Karpas-422 (cell line): ENCODE measurements around the gene INVS. TPM values are rescaled to one million over a fixed set of nuclear protein-coding genes. Genes with fewer than 3 reads are reported as not detected.
"Not testable (repeated sequence)": the region's sequence is repeated elsewhere in the genome, so short reads cannot be mapped to it uniquely, and the experiment has no call there.

Source experiments
- DNase-seq: peaks from one replicate; pipeline ENCODE4 v3.0.0-alpha.2; 2015
- H2AFZ ChIP-seq: fragments of 200-600 bp; sonication (generic); 2 replicates; pipeline ENCODE4 v1.6.1; 2014; ENCODE audit warnings: antibody characterized with exemption, low read length, mixed read lengths
- H3K27ac ChIP-seq: fragments of 200-600 bp; sonication (generic); 2 replicates; pipeline ENCODE4 v1.5.1; 2014; ENCODE audit warnings: mild to moderate bottlenecking, low read length, moderate library complexity
- H3K27me3 ChIP-seq: fragments of 200-600 bp; sonication (generic); 2 replicates; pipeline ENCODE4 v1.6.1; 2014; ENCODE audit warnings: low read length, mixed read lengths
- H3K36me3 ChIP-seq: fragments of 200-600 bp; sonication (generic); 2 replicates; pipeline ENCODE4 v1.6.1; 2014; ENCODE audit warnings: low read length, mixed read lengths; ENCODE audit not compliant: insufficient read depth
- H3K4me1 ChIP-seq: fragments of 200-600 bp; sonication (generic); 2 replicates; pipeline ENCODE4 v1.6.1; 2014; ENCODE audit warnings: mild to moderate bottlenecking, low read length, mixed read lengths
- H3K4me2 ChIP-seq: fragments of 200-600 bp; sonication (generic); 2 replicates; pipeline ENCODE4 v1.6.1; 2014; ENCODE audit warnings: low read length, low read depth, mild to moderate bottlenecking; ENCODE audit not compliant: poor library complexity, severe bottlenecking
- H3K4me3 ChIP-seq: fragments of 200-600 bp; sonication (generic); 2 replicates; pipeline ENCODE4 v1.5.1; 2014; ENCODE audit warnings: mild to moderate bottlenecking, antibody characterized with exemption, low read length, mixed read lengths
- H3K79me2 ChIP-seq: fragments of 200-600 bp; sonication (generic); 2 replicates; pipeline ENCODE4 v1.6.1; 2014; ENCODE audit warnings: mild to moderate bottlenecking, low read length, mixed read lengths
- H3K9ac ChIP-seq: fragments of 200-600 bp; sonication (generic); 2 replicates; pipeline ENCODE4 v1.6.0; 2014; ENCODE audit warnings: low read length
- H3K9me2 ChIP-seq: fragments of 200-600 bp; sonication (generic), shearing (Covaris generic); replicated peaks from 2 replicates; pipeline ENCODE4 v1.6.0; 2014; ENCODE audit warnings: mild to moderate bottlenecking, low read length, moderate library complexity; ENCODE audit not compliant: insufficient read depth
- H3K9me3 ChIP-seq: fragments of 300-700, 200-600 bp; sonication (generic); 2 replicates; pipeline ENCODE4 v1.6.1; 2014; ENCODE audit warnings: low read length, mixed read lengths
- H4K20me1 ChIP-seq: fragments of 200-600 bp; sonication (generic); 2 replicates; pipeline ENCODE4 v1.6.1; 2014; ENCODE audit warnings: mild to moderate bottlenecking, antibody characterized with exemption, low read length, low read depth; ENCODE audit not compliant: insufficient read depth
- total RNA-seq: library from RNA; depleted of rRNA; stranded (reverse); fragments of >200 nt; shearing (Covaris generic); gene quantifications from 2 replicates; pipeline ENCODE4 v1.2.3, GENCODE V29; 2014; ENCODE audit warnings: low replicate concordance

Gene INVS
- total RNA-seq, 1 experiment from 2014 or later = 33.8 TPM

DNA sequence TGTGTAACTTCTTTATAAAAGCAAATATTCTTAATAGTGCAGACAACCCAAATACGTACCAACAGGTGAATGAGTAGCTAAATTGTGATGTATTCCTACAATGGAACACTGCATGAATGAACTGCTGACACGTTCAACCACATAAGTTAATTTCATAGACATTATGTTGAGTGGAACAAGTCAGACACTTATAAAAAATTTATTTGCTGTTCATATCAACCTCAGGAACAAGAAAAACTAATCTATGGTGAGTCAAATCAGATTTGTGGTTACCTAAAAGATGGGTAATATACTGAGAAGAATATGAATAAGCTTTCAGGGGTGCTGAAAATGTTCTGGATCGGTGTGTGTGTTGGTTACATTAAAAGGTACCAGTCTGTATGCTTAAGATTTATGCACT is 35.7 kb downstream of the INVS start:
- Histone ChIP-seq H3K4me1 (peaks cover 11% of the 10 kb centered on the region), H4K20me1 (no peaks in the 10 kb centered on the region), H3K27me3 (no peaks in the 10 kb centered on the region), H3K4me2 (no peak overlapping the region), H2AFZ (no peak overlapping the region), H3K79me2 (peaks cover 18% of the 10 kb centered on the region), H3K9me3 (no peaks in the 10 kb centered on the region), H3K4me3 (no peak overlapping the region), H3K27ac (no peak overlapping the region), H3K9ac (no peak overlapping the region), H3K9me2 (0 out of 2 replicates have a peak, but pooled peaks cover 4% of the 10 kb centered on the region), H3K36me3 (0 out of 2 replicates have a peak, but pooled peaks cover 4% of the 10 kb centered on the region)
- no peak for DNase-seq

DNA sequence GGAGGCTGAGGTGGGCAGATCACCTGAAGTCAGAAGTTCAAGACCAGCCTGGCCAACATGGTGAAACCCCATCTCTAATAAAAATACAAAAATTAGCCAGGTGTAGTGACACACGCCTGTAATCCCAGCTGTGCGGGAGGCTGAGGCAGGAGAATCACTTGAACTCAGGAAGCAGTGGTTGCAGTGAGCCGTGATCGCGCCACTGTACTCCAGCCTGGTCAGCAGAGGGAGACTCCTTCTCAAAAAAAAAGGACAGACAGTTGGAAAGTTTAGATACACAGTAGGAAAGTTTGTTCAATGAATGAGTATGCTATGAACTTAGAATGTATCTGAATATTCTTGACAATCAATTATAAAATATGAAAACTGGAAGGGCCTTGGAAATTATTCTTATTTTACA is 37.8 kb downstream of the INVS start:
- not testable (repeated sequence) for H3K27me3 ChIP-seq

DNA sequence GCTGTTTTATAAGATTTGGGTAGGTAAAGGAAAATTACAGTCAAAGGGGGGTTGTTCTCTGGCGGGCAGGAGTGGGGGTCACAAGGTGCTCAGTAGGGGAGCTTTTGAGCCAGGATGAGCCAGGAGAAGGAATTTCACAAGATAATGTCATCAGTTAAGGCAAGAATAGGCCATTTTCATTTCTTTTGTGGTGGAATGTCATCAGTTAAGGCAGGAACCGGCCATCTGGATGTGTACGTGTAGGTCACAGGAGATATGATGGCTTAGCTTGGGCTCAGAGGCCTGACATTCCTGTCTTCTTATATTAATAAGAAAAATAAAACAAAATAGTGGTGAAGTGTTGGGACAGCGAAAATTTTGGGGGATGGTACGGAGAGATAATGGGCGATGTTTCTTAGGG is 41.3 kb downstream of the INVS start:
- not testable (repeated sequence) for H4K20me1 ChIP-seq, H2AFZ ChIP-seq, H3K27ac ChIP-seq, H3K4me2 ChIP-seq, H3K4me1 ChIP-seq, H3K4me3 ChIP-seq, DNase-seq, H3K79me2 ChIP-seq, H3K36me3 ChIP-seq, H3K9me2 ChIP-seq, H3K9ac ChIP-seq, H3K27me3 ChIP-seq, H3K9me3 ChIP-seq

More for the DNA sequence above, 37.8 kb downstream of the INVS start:
- not testable (repeated sequence) for DNase-seq, H3K4me3 ChIP-seq, H3K9me2 ChIP-seq, H3K9ac ChIP-seq, H3K79me2 ChIP-seq, H4K20me1 ChIP-seq, H3K4me1 ChIP-seq, H3K27ac ChIP-seq, H3K36me3 ChIP-seq, H2AFZ ChIP-seq, H3K4me2 ChIP-seq, H3K9me3 ChIP-seq

DNA sequence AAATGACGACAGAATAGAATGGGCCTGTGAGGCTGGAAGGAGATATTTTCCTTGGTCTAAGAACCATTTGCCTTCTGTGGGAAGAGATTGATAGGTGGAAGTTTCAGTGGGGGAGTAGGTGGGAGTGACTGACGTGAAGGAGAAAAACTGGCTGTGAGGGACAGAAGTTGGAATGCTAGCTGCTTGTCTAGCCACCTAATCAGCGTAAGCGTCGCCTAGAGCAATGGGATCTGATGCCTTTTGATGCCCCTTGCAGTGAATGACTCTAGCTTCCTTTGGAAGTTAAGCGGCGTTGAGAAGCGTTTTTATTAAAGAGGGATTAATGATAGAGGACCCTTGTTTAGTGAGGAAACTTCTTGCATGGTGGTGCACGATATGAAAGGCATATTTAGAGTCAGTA is 42.8 kb downstream of the INVS start:
- H3K79me2 ChIP-seq, H3K36me3 ChIP-seq, H3K4me3 ChIP-seq, H4K20me1 ChIP-seq, H3K4me2 ChIP-seq, H3K27me3 ChIP-seq, H3K9me2 ChIP-seq, H3K27ac ChIP-seq, H3K4me1 ChIP-seq, H3K9me3 ChIP-seq, DNase-seq, H3K9ac ChIP-seq, H2AFZ ChIP-seq: not testable (repeated sequence)

DNA sequence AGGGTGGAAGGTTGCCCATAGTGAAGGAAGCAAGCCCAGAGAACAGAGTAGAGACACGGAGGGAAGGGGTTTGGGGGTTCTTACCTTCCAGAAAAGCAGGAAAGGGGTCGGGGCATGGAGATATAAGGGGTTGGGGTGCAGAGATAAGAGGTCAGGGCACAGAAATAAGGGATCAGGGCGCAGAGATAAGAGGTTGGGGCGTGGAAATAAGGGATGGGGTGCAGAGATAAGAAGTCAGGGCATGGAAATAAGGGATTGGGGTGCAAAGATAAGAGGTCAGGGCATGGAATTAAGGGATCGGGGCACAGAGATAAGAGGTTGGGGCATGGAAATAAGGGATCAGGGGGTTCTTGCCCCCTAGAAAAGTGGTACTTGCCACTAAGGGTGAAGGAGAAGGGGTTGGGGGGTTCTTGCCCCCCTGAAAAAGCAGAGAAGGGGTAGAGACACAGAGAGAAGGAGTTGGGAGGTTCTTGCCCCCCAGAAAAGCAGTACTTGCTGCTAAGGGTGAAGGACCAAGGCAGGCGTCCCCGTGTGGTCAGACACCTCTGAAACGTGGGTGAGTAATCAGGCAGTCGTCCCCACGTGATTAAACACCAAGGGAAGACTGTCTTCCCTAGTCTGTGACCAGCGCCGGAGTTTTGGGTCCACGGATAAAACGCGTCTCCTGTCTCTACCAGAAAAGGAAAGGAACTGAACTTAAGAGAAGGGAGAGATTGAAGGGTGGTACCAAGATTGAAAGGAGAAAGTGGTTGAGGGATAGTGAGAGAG is 46.3 kb downstream of the INVS start:
- not testable (repeated sequence) for H3K27ac ChIP-seq, H3K9me2 ChIP-seq, H4K20me1 ChIP-seq, H3K36me3 ChIP-seq, H3K4me1 ChIP-seq, H3K9me3 ChIP-seq, H3K9ac ChIP-seq, H2AFZ ChIP-seq, H3K4me3 ChIP-seq, DNase-seq, H3K27me3 ChIP-seq, H3K4me2 ChIP-seq
- 0 out of 2 replicates have a peak, but pooled peaks cover 11% of the 10 kb centered on the region for H3K79me2 ChIP-seq

DNA sequence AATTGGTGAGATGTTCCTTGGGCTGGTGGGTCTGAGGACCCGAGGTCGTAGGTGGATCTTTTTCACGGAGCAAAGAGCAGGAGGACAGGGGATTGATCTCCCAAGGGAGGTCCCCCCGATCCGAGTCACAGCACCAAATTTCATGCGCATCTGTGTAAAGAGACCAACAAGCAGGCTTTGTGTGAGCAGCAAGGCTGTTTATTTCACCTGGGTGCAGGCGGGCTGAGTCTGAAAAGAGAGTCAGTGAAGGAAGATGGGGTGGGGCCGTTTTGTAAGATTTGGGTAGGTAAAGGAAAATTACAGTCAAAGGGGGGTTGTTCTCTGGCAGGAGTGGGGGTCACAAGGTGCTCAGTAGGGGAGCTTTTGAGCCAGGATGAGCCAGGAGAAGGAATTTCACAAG is 46.9 kb downstream of the INVS start:
- H3K27me3 ChIP-seq, H3K9me3 ChIP-seq, H3K36me3 ChIP-seq, H4K20me1 ChIP-seq, H3K27ac ChIP-seq, H3K4me3 ChIP-seq, H3K9ac ChIP-seq, DNase-seq, H3K9me2 ChIP-seq, H3K4me2 ChIP-seq, H3K4me1 ChIP-seq, H2AFZ ChIP-seq: not testable (repeated sequence)
- 0 out of 2 replicates have a peak, but pooled peaks cover 11% of the 10 kb centered on the region for H3K79me2 ChIP-seq

DNA sequence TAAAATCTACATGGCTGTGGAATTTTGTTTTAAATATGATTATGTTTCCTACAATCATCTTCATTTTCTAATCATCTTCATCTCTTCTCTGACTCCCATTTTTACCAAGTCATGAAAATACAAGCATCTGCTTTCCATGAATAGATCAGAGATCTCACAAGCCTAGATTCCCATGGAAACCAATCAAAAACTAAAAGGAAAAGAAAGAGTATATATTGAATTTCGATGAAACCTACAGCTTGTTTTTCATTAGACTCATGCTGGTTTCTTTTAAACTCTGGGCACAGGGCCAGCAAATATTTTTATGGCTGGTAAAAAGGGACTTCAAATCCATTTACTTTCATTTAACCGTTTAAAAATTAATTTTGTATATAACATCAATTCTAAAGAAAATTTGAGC is 51.2 kb downstream of the INVS start:
- Histone ChIP-seq H3K9me3 (no peaks in the 10 kb centered on the region), H4K20me1 (no peaks in the 10 kb centered on the region), H2AFZ (no peak overlapping the region), H3K27me3 (no peaks in the 10 kb centered on the region), H3K4me2 (no peak overlapping the region), H3K27ac (no peak overlapping the region), H3K4me1 (no peaks in the 10 kb centered on the region), H3K79me2 (0 out of 2 replicates have a peak, but pooled peaks cover 11% of the 10 kb centered on the region), H3K9ac (no peak overlapping the region), H3K36me3 (no peaks in the 10 kb centered on the region), H3K4me3 (no peak overlapping the region), H3K9me2 (no peaks in the 10 kb centered on the region)
- DNase-seq = no peak

DNA sequence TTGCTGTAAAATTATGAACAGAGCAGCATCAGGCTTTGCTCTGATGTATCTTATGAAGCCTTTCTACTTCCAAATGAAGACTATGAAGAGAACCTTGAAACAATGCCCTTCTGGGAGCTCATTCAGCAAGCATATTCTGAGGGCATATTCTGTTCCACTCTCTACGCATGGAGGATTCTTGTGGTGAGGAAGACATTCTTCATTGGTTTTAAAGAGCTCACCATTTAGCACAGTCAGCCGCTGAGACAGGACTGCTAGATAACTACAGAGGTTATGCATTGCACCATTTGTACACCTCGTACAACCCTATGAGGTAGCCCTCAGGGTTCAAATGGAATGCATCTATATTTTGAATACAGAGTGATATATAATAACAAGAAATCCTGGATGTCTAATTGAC is 61.0 kb downstream of the INVS start:
- peaks cover 4% of the 10 kb centered on the region; the same call in 1 of the 2 replicates for H3K79me2 ChIP-seq
- no peak for DNase-seq
- H3K4me1 ChIP-seq = no peaks in the 10 kb centered on the region
- no peak overlapping the region for H3K27ac ChIP-seq
- no peak overlapping the region for H3K4me3 ChIP-seq
- no peak overlapping the region for H2AFZ ChIP-seq
- no peaks in the 10 kb centered on the region for H3K9me2 ChIP-seq
- no peak overlapping the region for H3K4me2 ChIP-seq
- no peaks in the 10 kb centered on the region for H3K9me3 ChIP-seq
- H4K20me1 ChIP-seq = no peaks in the 10 kb centered on the region
- H3K27me3 ChIP-seq = no peaks in the 10 kb centered on the region
- H3K9ac ChIP-seq = no peak overlapping the region
- 0 out of 2 replicates have a peak, but pooled peaks cover 2% of the 10 kb centered on the region for H3K36me3 ChIP-seq
